ENCODE data around the gene CD4.

Gene CD4

DNA sequence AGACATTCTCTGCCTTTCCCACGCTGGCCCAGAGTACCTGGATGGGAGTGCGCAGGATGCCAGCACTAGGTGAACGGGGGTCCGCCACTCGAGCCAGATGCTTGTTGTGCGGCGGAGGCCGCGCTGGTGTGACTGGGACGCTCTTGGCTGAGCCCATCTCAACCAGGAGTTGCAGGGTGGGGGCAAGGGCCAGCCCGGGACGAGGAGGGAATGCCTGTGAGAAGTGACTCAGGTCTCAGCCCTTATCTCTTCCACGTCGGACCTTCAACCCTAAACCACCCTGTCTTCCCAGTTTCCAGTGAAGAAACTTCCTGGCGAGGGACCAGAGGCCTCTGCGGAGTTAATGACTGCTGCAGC, 61.4 kb downstream of the CD4 start:
- DNase-seq, result no peak
- no peak for ATAC-seq (replicated peaks)
- Mint-ChIP-seq H3K4me1 (ENCODE audit: low read depth in 2 of 2) (peaks cover 20 to 24% of the 10 kb centered on the region in 2 donors), H3K27me3 (no peaks in the 10 kb centered on the region), H3K4me3 (peak overlapping the region; percentile 85 to 86), H3K27ac (peak overlapping the region; percentile 96 to 99), H3K36me3 (ENCODE audit: insufficient read depth) (peaks cover 28% of the 10 kb centered on the region), H3K9me3 (no peaks in the 10 kb centered on the region)

- ATAC-seq (replicated peaks), result peak; percentile 56
- H3K4me1 Mint-ChIP-seq (ENCODE audit: low read depth in 2 of 2), result peaks cover 20 to 24% of the 10 kb centered on the region in 2 donors
- H3K9me3 Mint-ChIP-seq, result no peaks in the 10 kb centered on the region
- H3K27ac Mint-ChIP-seq, result peak within 1 kb of the TSS; percentile 96 to 99
- H3K36me3 Mint-ChIP-seq (ENCODE audit: insufficient read depth), result peaks cover 30% of the 10 kb centered on the region
- peak within 1 kb of the TSS; percentile 85 to 86 for H3K4me3 Mint-ChIP-seq
- H3K27me3 Mint-ChIP-seq, result no peaks in the 10 kb centered on the region
- DNase-seq, result peak; percentile 88 to 92 (median 89)
These were observed 62.0 kb downstream of the CD4 start, which contains the start of gene CDCA3 for GRCh38 chr12:6851153-6851920. Gene CDCA3, minus strand, starts transcription at chr12:6851286. Its CDS starts 334 bp downstream, at chr12:6850952.

- H3K27me3 Mint-ChIP-seq, result no peaks in the 10 kb centered on the region
- no peaks in the 10 kb centered on the region for H3K9me3 Mint-ChIP-seq
- ATAC-seq (replicated peaks) (peak; percentile 77), DNase-seq (peak; percentile 96 to 98 (median 96))
- peaks cover 36% of the 10 kb centered on the region for H3K36me3 Mint-ChIP-seq (ENCODE audit: insufficient read depth)
- peak within 1 kb of the TSS; percentile 96 to 99 for H3K27ac Mint-ChIP-seq
- peak within 1 kb of the TSS; percentile 85 to 86 for H3K4me3 Mint-ChIP-seq
- H3K4me1 Mint-ChIP-seq (ENCODE audit: low read depth in 2 of 2), result peaks cover 20 to 24% of the 10 kb centered on the region in 2 donors
These were observed 62.8 kb downstream of the CD4 start, which contains the start of gene USP5 for GRCh38 chr12:6851921-6852650. Gene USP5, plus strand, starts transcription at chr12:6852150. Its CDS starts 30 bp downstream, at chr12:6852180.

DNA sequence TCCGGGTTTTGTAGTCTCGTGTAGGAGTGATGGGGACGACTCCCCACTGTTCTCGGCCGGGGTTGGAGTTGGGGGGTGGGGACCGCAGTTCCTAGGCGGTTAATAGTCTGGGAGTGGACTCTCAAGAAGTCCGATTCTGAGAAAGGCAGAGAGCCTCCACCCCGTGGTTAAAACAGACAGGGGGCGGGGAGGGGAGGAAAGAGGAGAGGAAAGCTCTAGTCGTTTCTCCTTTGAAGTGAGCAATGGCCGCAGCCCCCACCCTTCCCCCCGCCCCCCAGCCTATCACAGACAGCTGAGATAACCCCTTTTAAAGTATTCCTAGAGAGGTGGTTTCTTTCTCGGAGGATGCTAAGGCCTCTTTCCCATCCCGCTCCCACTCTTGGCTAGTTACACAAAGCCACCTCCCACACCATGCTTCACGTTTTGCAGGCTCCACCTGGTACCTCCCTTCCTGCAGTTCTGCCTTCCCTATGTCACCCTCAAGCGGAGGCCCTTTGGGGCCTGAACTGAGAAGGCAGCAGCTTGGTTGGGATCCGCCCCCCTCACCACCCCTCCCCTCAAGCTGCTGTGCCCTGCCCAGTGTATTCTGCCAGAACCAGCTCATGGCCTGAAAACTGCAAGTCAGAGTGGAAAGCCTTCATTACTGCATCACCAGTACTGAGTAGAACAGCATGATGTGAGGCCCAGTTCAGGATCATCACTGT, 63.5 kb downstream of the CD4 start:
- ATAC-seq (replicated peaks) (no peak), DNase-seq (peak in 2 of 3 experiments; percentile 22 to 25)
- H3K4me3 Mint-ChIP-seq, result peak overlapping the region; percentile 85 to 86
- no peaks in the 10 kb centered on the region for H3K9me3 Mint-ChIP-seq
- peak overlapping the region; percentile 96 to 99 for H3K27ac Mint-ChIP-seq
- peaks cover 23 to 24% of the 10 kb centered on the region in 2 donors for H3K4me1 Mint-ChIP-seq (ENCODE audit: low read depth in 2 of 2)
- H3K36me3 Mint-ChIP-seq (ENCODE audit: insufficient read depth), result peaks cover 42% of the 10 kb centered on the region
- no peaks in the 10 kb centered on the region for H3K27me3 Mint-ChIP-seq

DNA sequence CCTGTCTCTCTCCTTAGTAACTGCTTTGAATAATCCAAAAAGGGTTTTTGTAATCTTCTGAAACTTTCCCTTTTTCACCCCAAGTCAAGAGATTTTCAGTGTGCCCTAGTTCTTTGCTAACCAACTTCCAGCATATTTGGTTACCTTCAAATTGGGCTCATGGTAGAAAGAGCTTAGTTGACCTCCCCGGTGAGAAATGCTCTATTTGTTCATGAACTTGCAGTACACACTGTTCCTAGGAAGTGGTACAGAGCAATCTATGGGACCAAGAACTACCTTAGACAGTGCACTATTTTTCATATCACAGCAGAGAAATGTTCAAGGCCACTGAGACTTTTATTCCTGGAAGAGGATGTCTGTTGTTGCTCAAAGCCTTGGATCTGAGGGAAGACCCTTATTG, 64.3 kb downstream of the CD4 start:
- H3K36me3 Mint-ChIP-seq (ENCODE audit: insufficient read depth), result peaks cover 44% of the 10 kb centered on the region
- H3K4me3 Mint-ChIP-seq, result peak overlapping the region; percentile 85 to 86
- H3K27me3 Mint-ChIP-seq, result no peaks in the 10 kb centered on the region
- peak overlapping the region; percentile 41 to 99 for H3K27ac Mint-ChIP-seq
- DNase-seq, result no peak
- ATAC-seq (replicated peaks), result no peak
- H3K4me1 Mint-ChIP-seq (ENCODE audit: low read depth in 2 of 2), result peaks cover 23 to 24% of the 10 kb centered on the region in 2 donors
- H3K9me3 Mint-ChIP-seq, result no peaks in the 10 kb centered on the region

- ATAC-seq (replicated peaks) (no peak), DNase-seq (no peak)
- H3K4me1 Mint-ChIP-seq (ENCODE audit: low read depth in 2 of 2), result peaks cover 23 to 24% of the 10 kb centered on the region in 2 donors
- H3K4me3 Mint-ChIP-seq, result peak overlapping the region; percentile 85 to 86
- H3K9me3 Mint-ChIP-seq, result no peaks in the 10 kb centered on the region
- H3K36me3 Mint-ChIP-seq (ENCODE audit: insufficient read depth), result peaks cover 44% of the 10 kb centered on the region
- no peaks in the 10 kb centered on the region for H3K27me3 Mint-ChIP-seq
- peak overlapping the region; percentile 41 to 73 for H3K27ac Mint-ChIP-seq
These were observed 64.7 kb downstream of the CD4 start for GRCh38 chr12:6854036-6854435.

DNA sequence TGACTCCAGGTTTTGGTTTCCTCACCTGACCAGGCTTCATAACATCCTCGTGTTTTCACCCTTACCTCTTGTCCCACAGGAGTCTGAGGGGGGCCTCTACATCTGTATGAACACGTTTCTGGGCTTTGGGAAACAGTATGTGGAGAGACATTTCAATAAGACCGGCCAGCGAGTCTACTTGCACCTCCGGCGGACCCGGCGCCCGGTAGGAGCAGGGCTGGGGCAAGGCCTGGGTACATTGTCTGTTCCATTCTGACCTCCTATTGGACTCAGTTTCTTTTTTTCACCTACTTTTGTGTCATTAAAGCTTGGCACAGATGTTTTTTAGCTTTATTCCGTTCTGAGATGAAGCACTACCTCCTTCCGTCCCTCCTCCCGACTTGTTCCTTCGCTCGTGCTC, 66.0 kb downstream of the CD4 start:
- Mint-ChIP-seq H3K27me3 (no peaks in the 10 kb centered on the region), H3K27ac (no peak overlapping the region), H3K4me3 (no peak overlapping the region)

DNA sequence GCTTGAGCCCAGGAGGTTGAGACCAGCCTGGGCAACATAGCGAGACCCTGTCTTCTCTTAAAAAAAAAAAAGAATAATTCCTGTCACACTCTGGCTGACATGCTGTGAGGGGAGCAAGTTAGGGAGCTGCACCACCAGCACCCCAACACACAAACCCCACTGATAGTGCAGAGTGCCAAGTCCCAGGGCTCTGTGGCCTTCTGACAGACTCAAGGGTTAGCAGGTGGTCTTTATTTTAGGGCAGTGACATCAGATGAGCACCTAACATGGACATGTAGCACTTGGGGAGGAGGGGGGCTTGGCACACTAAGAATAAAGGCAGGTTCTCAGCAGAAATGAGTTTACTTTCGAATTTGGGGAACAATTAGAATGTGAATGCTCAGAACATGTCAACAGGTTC, 69.5 kb downstream of the CD4 start:
- Mint-ChIP-seq H3K4me1 (ENCODE audit: low read depth in 2 of 2) (peaks cover 4 to 7% of the 10 kb centered on the region in 2 donors), H3K36me3 (ENCODE audit: insufficient read depth) (peaks cover 42% of the 10 kb centered on the region), H3K4me3 (no peak overlapping the region), H3K27ac (no peak overlapping the region), H3K9me3 (no peaks in the 10 kb centered on the region), H3K27me3 (no peaks in the 10 kb centered on the region)
- ATAC-seq (replicated peaks), result no peak
- no peak for DNase-seq

More for the DNA sequence above, 66.0 kb downstream of the CD4 start:
- H3K9me3 Mint-ChIP-seq, result no peaks in the 10 kb centered on the region
- H3K36me3 Mint-ChIP-seq (ENCODE audit: insufficient read depth), result peaks cover 46% of the 10 kb centered on the region
- ATAC-seq (replicated peaks), result no peak
- H3K4me1 Mint-ChIP-seq (ENCODE audit: low read depth in 2 of 2), result peaks cover 21 to 22% of the 10 kb centered on the region in 2 donors
- no peak for DNase-seq

DNA sequence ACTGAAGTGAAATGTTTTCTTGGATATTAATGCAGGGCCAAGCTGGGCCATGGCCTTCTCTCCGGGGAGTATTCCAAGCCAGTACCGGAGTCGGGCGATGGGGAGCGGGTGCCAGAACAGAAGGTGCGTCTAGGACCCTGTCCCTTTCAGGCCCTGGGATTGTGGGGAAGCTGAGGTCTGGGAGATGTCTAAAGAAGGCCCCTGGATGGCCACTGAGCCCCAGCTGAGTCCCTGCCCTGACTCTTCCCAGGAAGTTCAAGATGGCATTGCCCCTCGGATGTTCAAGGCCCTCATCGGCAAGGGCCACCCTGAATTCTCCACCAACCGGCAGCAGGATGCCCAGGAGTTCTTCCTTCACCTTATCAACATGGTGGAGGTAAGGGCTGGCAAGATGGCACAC, 70.8 kb downstream of the CD4 start:
- ATAC-seq (replicated peaks) (no peak), DNase-seq (no peak)
- Mint-ChIP-seq H3K36me3 (ENCODE audit: insufficient read depth) (peaks cover 42% of the 10 kb centered on the region), H3K27ac (no peak overlapping the region), H3K4me1 (ENCODE audit: low read depth in 2 of 2) (peaks cover 0 to 3% of the 10 kb centered on the region in 2 donors), H3K9me3 (no peaks in the 10 kb centered on the region), H3K4me3 (no peak overlapping the region), H3K27me3 (no peaks in the 10 kb centered on the region)

- DNase-seq, result no peak
- ATAC-seq (replicated peaks), result no peak
- peaks cover 0 to 3% of the 10 kb centered on the region in 2 donors for H3K4me1 Mint-ChIP-seq (ENCODE audit: low read depth in 2 of 2)
- peaks cover 39% of the 10 kb centered on the region for H3K36me3 Mint-ChIP-seq (ENCODE audit: insufficient read depth)
- H3K4me3 Mint-ChIP-seq, result no peak overlapping the region
- H3K27me3 Mint-ChIP-seq, result no peaks in the 10 kb centered on the region
- no peak overlapping the region for H3K27ac Mint-ChIP-seq
- H3K9me3 Mint-ChIP-seq, result no peaks in the 10 kb centered on the region
These were observed 71.6 kb downstream of the CD4 start for GRCh38 chr12:6860942-6861341.

DNA sequence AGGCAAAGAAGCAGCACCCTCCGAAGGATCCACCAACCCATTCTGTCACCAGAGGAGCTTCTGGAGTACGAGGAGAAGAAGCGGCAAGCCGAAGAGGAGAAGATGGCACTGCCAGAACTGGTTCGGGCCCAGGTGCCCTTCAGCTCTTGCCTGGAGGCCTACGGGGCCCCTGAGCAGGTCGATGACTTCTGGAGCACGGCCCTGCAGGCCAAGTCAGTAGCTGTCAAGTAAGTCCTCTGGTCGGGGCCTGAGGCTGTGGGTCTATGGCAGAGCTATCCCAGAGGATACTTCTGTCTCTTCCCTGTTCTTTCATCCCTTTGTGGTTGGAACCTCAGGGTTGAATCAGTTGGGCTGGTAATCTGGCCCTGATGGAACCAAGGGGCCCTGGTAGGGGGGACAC, 72.1 kb downstream of the CD4 start:
- H3K27ac Mint-ChIP-seq, result no peak overlapping the region
- peaks cover 0 to 3% of the 10 kb centered on the region in 2 donors for H3K4me1 Mint-ChIP-seq (ENCODE audit: low read depth in 2 of 2)
- H3K27me3 Mint-ChIP-seq, result no peaks in the 10 kb centered on the region
- no peak overlapping the region for H3K4me3 Mint-ChIP-seq
- no peaks in the 10 kb centered on the region for H3K9me3 Mint-ChIP-seq
- H3K36me3 Mint-ChIP-seq (ENCODE audit: insufficient read depth), result peaks cover 38% of the 10 kb centered on the region
- ATAC-seq (replicated peaks) (no peak), DNase-seq (no peak)

DNA sequence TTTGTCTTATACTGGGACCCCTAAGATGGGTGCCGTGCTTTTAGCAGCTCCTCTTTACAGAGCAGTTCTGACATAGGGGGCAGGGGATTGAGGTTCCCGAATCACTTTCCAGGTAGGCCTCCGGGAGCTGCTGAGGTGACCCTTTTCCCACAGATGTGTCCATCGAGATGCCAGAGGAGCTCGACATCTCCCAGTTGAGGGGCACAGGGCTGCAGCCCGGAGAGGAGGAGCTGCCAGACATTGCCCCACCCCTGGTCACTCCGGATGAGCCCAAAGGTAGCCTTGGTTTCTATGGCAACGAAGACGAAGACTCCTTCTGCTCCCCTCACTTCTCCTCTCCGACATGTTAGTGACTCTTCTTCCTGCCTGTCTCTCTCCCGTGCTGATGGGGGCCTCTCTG, 73.7 kb downstream of the CD4 start:
- Mint-ChIP-seq H3K27me3 (no peaks in the 10 kb centered on the region), H3K9me3 (no peaks in the 10 kb centered on the region), H3K4me3 (no peak overlapping the region), H3K27ac (no peak overlapping the region), H3K4me1 (ENCODE audit: low read depth in 2 of 2) (peaks cover under 1% of the 10 kb centered on the region in 2 donors), H3K36me3 (ENCODE audit: insufficient read depth) (peaks cover 29% of the 10 kb centered on the region)
- ATAC-seq (replicated peaks), result no peak
- no peak for DNase-seq

- H3K4me1 Mint-ChIP-seq (ENCODE audit: low read depth in 2 of 2), result peaks cover 8% of the 10 kb centered on the region in 2 donors
- no peak overlapping the region for H3K4me3 Mint-ChIP-seq
- H3K9me3 Mint-ChIP-seq, result no peaks in the 10 kb centered on the region
- DNase-seq (no peak), ATAC-seq (replicated peaks) (no peak)
- no peak overlapping the region for H3K27ac Mint-ChIP-seq
- H3K27me3 Mint-ChIP-seq, result no peaks in the 10 kb centered on the region
- H3K36me3 Mint-ChIP-seq (ENCODE audit: insufficient read depth), result peaks cover 36% of the 10 kb centered on the region
These were observed 74.4 kb downstream of the CD4 start for GRCh38 chr12:6863586-6864321.
